ENCODE results near the gene EHMT2.
"Not testable (repeated sequence)": the region's sequence is repeated elsewhere in the genome, so short reads cannot be mapped to it uniquely, and the experiment has no call there.

EHMT2 gene

DNA sequence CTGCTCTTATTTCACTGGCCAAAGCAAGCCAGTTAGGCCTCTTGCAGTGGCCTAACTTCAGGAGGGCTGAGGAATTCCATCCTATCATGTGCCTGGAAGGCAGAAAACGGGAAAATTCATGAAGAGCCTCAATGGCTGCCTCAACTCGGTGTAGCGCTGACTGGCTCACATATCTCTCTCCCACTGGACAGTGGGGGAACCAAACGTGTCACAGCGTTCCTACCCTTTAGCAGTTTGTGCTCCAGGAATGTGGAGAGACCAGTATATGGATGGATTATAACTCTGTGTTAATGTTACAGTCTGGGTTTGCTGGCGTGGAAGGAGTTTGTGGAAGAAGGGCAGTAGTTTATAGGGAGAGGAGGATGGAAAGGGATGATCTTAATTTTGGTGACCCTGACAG is 18.3 kb upstream of the EHMT2 start:
- DNase-seq: no peak

DNA sequence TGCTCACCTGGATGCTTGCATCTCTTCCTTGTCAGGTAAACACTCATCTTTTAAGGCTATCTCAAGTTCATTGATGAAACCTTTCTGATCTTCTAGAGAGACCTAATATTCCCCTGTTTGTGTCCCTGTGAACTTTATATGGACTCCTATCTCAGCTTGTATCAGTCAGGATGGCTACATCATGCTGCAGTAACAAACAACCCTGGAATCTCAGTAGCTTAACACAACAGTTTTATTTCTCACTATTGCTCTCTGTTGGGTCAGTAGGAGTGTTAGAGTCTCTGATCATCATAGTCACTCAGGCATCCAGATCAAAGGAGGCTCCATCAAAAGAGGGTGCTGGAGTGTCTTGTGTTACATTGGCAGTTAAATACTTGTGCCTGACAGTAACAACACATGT is 17.9 kb upstream of the EHMT2 start:
- DNase-seq: no peak

DNA sequence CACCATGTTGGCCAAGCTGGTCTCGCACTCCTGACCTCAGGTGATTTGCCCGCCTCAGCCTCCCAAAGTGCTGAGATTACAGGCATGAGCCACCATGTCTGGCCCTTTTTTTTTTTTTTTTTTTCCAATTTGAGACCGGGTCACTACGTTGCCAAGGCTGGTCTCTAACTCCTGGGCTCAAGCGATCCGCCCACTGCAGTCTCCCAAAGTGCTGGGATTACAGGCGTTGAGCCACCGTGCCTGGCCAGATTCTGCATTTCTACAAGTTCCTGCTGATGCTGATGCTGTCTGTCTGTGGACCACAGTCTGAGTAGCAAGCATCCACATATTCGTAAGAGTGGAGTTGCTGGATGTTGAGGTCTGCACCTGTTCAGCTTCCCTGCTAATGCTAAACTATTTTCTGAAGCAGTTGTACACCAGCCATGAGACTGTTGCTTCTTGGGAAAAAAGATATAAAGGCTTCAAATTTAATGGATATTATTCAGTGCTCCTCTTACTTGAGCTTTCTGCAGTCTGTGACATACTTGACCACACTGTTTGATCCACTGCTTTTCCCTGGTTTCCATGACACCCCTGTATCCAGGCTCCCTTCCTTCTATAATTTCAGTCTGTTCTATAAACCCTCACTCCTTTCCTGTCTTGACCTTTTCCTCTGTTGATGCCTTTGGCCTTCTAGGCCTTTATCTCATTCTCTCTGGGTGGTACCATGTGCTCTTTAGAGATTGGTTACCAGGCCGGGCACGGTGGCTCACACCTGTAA is 14.5 kb upstream of the EHMT2 start:
- no peak for DNase-seq

DNA sequence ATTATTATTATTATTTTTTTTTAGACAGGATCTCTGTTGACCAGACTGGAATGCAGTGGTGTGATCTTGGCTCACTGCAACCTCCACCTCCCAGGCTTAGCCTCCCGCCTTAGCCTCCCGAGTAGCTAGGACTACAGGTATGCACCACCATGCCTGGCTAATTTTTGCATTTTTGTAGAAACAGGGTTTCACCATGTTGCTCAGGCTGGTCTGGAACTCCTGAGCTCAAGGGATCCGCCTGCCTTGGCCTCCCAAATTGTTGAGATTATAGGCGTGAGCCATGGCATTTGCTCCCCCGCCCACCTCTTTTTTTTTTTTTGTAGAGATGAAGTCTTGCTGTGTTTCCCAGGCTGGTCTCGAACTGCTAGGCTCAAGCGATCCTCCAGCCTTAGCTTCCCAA is 11.8 kb upstream of the EHMT2 start:
- DNase-seq: not testable (repeated sequence)

DNA sequence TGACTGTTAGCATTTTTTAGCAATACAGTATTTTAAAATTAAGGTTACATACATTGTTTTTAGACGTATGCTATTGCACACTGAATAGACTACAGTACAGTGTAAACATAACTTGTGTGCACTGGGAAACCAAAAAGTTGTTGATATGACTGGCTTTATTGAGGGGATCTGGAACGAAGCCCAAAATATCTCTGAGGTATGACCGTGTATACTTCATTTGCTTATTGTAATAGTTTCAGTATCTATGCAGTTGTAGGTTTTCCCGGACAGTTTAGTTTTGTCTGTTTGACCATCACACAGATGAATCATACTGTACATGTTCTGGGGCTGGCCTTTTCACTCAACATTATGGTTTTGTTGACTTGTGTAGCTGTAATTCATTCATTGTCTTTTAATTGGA is 11.3 kb upstream of the EHMT2 start:
- no peak for DNase-seq

DNA sequence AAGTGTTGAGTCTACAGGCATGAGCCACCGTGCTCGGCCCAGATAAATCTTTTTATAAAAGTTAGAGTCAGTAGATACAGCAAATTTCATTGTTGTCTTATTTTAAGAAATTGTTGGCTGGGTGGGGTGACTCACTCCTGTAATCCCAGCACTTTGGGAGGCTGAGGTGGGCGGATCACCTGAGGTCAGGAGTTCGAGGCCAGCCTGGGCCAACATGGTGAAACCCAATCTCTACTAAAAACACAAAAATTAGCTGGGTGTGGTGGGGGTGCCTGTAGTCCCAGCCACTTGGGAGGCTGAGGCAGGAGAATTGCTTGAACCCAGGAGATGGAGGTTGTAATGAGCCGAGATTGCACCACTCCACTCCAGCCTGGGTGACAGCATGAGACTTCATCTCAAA is 10.8 kb upstream of the EHMT2 start:
- not testable (repeated sequence) for DNase-seq

DNA sequence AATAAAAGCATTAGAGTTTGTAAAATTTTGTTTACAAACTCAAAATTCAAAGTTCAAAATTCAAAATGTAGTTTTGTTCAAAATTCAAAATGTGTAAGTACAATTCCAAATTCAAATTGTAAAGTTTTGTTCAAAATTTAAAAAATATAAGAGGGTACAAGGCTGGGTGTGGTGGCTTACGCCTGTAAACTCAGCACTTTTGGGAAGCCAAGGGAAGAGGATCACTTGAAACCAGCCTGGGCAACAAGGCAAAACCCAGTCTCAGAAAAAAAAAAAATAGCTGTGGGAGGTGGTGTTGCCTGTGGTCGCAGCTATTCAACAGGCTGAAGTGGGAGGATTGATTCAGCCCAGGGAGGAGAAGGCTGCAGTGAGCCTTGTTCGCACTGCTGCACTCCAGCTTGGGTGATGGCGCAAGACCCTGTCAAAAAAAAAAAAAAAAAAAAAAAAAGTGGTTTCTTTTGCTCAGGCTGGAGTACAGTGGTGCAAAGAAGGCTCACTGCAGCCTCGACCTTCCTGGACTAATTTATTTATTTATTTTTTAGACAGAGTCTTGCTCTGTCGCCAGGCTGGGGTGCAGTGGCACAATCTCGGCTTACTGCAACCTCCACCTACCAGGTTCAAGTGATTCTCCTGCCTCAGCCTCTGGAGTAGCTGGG is 9.8 kb upstream of the EHMT2 start:
- DNase-seq: no peak

DNA sequence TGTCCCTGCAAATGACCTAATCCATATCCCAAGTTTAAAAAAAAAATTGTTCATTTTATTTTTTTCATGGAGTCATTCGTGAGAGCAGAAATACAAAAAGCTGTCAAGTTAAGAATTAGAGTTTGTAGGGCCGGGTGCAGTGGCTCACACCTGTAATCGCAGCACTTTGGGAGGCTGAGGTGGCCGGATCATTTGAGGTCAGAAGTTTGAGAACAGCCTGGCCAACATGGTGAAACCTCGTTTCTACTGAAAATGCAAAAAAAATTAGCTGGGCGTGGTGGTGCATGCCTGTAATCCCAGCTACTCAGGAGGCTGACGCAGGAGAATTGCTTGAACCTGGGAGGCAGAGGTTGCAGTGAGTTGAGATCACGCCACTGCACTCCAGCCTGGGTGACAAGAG is 9.2 kb upstream of the EHMT2 start:
- DNase-seq: not testable (repeated sequence)

DNA sequence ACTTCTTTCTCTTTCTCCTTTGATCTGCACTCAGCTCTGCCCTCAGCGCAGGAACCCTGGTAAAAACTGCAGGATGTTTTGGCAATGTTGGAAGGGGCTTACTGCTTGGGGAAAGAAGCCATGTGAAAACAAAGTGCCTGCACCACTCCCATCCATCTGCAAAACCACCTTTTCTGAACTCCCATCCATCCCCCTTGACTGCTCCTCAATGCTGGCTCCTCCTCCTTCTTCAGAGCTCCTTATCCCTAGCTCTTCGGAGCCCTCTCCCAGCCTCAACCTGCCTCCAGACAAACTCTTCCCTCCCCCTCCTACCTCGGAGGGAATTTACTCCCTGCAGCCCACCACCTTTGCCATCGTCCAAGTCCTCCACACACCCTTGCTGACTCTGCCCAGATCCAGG is 8.6 kb upstream of the EHMT2 start:
- no peak for DNase-seq

DNA sequence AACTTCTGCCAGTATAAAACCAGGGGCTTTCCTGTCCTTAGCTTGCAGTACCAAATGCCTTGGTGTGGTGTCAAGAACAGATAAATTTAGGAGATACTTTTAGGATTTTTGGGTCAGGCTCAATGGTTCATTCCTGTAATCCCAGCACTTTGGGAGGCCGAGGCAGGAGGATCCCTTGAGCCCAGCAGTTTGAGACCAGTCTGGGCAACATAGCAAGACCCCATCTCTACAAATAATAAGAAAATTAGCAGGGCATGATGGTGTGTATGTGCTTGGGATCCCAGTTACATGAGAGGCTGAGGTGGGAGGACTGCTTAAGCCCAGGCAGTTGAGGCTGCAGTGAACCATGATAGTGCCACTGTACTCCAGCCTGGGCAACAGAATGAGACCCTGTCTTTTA is 7.5 kb upstream of the EHMT2 start:
- no peak for DNase-seq

DNA sequence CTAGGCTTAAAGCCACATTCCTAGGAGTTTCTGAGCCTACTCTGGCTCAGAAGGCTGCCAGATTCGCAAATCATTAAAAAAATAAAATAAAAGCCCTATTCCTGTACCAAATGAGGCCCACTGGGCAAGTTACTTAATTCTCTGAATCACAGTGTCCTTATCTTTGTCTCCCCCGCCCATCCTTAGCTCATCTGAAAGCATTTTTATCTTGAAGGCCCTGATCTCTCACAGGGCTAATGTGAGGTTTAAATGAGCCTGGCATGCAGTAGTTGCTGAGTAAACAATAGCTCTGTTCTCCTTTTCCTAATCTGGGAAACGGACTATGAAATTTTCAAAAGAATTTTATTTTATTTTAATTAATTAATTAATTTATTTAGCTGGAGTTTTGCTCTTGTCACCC is 6.5 kb upstream of the EHMT2 start:
- DNase-seq: no peak

DNA sequence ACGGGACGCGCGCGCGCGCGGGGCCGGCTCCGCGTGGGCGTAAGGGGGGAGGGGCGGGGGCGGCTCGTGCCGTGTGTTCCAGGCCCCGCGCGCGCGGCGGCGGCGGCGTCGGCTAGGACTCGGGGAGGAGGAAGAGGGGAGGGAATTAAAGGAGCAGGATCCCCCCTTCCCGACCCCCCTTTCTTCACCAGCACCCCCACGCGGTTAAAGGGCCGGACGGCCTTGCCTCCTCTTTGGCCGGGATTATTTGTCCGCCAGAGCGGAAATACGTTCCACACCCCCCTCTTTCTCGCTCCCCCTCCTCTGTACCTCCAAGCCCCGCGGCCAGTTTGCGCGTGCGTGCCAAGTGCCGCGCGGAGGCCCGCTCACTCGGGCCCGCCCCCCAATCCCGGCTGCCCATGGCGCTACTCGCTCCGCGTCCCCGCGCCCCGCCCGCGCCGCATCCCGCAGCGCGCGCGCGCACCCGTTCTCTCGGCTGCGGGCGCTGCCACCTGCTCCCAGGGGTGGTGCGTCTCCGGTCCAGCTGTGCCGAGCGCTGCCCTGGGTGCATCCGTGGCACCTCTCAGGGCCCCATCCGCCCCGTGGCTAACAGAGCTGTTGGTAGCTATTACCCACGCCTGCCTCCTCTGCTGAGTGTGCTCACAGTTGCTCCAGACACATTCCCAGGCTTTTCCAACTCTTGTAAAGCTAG is 4.6 kb upstream of the EHMT2 start, which contains the start of gene ZBTB12:
Gene ZBTB12, minus strand, starts transcription at position 134 of the 691 bp plus-strand sequence. CDS start 781 bp downstream, outside the sequence.
- DNase-seq: peak; percentile 73 to 97 (median 92)

DNA sequence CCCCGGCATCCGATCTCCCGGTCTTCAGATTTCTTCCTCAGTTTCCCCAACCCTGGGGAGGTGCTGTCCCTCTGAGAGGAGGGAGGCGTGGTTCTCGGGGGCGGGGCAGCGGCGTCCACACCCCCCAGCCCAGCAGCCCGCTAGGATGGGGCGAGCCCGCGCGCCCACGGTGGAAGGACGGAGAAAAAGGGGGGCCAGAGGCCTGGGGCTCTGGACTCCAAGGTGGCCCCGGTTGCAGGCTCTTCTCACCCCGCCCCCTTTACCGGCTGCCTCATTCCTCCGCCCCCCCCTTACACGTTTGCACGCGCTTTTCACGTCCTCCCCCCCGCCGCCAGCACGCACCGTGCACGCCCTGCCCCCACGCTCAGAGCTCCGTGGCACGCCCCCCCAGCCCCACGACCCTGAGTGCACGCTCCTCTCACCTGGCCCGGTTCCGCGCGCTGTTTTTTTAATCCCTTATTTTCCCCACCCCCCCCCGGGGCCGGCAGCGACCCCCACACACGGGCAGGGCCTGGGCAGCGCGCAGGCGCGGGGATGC is 4.0 kb upstream of the EHMT2 start:
- DNase-seq: peak in 40 of 56 donors; percentile 13 to 84 (median 62)

DNA sequence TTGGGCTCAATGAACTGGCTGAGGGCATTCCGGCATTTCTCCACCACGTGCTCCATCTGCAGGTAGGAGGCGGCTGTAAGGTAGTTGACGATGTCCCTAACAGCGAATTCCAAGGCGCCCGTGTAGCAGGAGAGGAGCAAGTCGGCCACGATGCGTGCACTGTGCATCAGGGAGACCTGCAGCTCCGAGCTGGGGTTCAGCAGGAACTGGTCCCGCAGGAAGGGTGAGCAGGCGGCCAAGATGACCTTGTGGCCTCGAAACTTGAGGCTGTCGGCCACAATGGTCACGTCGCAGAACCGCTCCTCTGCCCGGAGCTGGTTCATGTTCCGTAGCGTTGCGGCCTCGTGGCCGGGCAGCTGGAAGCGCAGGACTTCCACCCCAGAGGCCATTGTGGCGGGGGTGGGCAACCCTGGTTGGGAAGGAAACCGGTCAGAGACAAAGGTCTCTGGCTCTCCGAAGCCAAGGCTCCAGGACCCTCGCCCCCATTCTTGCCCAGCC is 3.5 kb upstream of the EHMT2 start:
- DNase-seq: peak in 11 of 56 donors; percentile 16 to 65 (median 50)

DNA sequence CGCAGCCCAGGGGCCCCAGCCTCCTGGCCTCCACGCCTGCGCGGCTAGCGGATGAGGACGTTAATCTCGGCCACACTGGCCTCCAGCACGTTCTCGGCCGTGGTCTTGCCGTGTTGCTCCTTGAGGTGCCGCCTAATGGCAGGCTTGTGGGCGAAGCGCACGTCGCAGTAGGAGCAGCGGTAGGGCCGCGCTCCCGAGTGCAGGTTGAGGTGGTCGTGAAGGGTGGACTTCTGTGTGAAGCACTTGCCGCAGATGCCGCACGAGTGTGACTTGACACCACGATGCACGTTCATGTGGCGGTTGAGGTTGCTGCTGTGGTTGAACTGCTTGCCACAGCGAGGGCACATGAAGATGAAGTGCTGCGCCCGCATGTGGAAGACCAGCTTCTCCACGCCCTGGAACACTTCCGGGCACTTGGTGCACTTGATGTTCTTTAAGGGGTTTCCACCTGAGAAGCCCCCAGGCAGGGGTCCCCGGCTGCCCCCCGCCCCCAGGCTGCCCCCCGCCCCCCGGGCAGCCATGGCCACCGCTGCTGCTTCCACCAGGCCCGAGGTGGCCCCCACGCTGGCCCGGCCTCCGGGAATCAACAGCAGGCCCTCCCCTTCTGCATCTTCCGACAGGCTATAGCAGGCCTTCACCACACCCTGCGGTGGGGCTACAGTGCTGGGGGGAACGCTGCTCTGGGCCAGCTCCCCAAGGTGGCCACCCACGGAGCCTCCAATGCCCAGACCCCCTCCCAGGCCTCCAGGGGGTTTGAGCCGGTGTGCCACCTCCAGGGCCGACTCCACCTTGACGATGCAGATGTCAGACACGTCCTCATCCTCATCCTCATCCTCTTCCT is 2.6 kb upstream of the EHMT2 start:
- DNase-seq: no peak

DNA sequence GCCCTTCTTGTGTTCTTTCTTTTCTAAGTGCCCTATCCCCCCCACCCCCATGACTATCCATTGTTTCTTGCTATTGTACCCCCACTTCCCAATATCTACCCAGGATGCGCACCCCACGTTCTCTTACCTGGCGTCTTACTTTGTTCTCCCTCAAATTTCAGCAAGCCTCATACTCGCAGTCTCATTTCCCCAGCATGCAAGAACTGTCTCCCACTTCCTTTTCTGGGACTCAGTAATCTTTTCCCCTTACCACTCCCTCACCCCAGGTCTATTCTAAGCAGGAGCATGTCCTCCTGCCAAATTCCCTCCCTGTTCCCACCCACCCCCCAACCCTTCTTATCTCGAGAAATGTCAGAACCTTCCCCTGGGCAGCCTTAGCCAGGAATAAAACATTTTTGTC is 1.7 kb upstream of the EHMT2 start:
- DNase-seq: no peak

DNA sequence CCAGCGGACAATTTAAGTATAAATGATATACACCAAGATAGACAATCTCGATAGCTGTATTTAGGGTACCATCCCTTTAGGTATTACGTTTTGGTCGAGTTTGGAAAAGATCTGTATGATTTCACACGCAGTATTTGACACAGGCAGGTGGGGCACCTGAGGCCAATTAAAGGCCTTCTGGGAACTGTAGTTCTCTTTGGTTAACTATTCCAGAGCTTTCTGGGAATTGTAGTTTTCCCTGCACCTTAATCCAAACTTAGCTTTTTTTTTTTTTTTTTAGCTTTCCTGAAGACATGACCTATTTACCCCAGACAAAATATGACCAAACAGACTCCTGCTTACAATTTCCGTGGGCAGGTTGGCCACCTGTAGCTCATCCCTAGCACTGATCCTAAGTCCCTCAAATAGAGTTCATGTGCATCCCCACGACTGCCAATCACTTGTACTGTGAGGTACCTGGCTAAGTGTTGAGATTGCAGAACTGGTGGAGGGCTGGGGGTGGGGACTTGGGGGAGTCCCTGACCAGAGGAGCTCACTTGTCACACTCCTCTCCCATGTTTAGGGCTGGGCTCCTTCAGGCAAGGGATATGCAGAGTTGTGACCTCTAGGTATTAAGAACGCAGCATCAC is 999 bp upstream of the EHMT2 start:
- DNase-seq: peak in 9 of 56 donors; percentile 16 to 57 (median 38)

DNA sequence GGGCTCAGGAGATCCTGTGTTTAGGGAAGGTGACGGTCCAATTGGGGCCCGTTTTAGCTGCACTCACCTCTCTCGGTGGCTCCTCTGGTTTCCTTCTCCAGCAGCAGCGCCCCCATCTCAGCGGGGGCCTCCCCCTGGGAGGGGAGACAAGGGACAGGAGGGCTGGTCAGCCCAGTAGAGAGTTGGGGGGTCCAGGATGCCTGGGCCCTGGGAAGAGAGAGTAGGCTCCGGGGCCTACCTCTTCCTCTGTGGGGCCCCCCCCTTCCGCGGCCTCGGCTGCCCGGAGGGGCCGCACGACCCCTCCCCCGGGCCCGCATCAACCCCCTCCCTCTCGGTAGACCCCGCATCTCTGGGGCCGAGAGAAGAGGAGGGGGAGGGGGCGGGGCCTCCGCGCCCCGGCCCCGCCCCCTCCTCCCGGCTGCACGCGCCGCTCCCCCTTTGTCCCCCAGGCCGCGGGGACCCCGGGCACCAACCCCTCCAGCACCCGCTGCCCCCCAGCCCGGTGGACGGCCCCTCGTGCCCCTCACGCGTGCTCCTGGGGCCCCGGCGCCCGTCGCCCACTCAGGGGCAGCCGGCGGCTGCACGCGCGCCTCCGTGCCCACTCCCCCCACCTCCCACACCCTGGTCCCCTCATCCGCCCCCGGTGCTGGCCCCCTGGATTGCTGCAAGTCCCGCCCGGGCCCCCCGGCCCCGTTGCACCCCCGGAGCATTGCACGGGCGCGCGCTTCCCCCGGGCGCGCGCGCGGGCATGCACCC is 464 bp downstream of the EHMT2 start:
- DNase-seq: peak in 3 of 56 donors; percentile 41 to 74 (median 63)

DNA sequence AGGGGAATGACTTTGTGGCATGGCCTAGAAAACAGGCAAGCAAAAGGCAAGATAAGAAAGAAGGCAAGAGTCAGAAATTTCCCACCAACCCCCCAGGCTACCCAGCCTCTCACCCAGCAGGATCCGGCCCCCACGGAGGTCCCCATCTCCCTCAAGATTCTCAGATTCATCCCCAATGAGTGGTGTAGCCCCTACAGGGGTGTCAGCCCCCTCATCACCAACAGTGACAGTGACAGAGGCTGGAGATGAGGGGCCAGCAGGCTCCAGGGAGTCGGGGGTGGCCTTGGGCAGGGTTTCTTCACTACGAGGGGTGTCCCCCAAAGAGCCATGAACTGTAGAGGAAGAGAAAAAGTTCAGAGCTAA is 1.0 kb downstream of the EHMT2 start:
- DNase-seq: no peak

DNA sequence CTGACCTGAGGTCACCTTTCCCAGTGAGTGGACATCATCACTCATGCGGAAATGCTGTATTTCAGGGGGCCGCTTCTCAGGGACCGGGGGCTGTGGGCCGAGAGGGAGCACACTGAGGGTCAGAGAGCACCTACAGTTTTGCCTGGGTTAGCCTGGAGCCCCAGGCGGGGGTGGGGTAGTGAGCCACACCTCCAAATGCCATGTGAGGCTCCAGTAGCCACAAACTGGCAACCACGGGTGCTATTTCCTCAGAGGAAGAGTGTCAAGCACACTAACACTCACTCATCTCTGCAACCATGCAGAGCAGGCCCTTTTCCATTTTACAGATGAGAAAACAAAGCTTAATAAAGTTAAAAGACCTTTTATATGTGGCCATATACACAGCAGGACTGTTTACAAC is 4.7 kb downstream of the EHMT2 start:
- no peak for DNase-seq

Measured in amygdala (tissue), 56 donors.